Heart left ventricle (tissue), 16 donors: ENCODE measurements around the gene MMP21. TPM values are rescaled to one million over a fixed set of nuclear protein-coding genes. Genes with fewer than 3 reads are reported as not detected.

Source experiments
- ATAC-seq, 4 donors: fragments of 200-7000 bp; cut with Tn5 transposase; one replicate each; pipeline ENCODE4 v1.9.1; 2020 to 2022; ENCODE audit warnings: moderate library complexity in 4 of 4, mild to moderate bottlenecking in 3 of 4, moderate number of reproducible peaks in 1 of 4
- DNase-seq, 5 donors: peaks; one replicate each; pipeline ENCODE4 v3.0.0-alpha.2; 2020
- H3K27ac ChIP-seq, 12 donors: fragments of 200-600 bp; sonication (generic) in 4 of 12; one replicate each; pipeline versions ENCODE4 v1.5.0 to v1.8.0; 2016 to 2022; ENCODE audit warnings: mild to moderate bottlenecking in 2 of 12
- H3K27me3 ChIP-seq, 9 donors: fragments of 200-600 bp; sonication (generic) in 2 of 9; one replicate each; pipeline versions ENCODE4 v1.5.1 to v1.8.0; 2016 to 2022; ENCODE audit warnings: mild to moderate bottlenecking in 3 of 9
- H3K36me3 ChIP-seq, 9 donors: fragments of 200-600 bp; sonication (generic) in 2 of 9; one replicate each; pipeline versions ENCODE4 v1.5.0 to v1.8.0; 2018 to 2022; ENCODE audit warnings: mild to moderate bottlenecking in 2 of 9
- H3K4me1 ChIP-seq, 12 donors: fragments of 200-600 bp; sonication (generic) in 4 of 12; one replicate each; pipeline versions ENCODE4 v1.5.0 to v1.8.0; 2016 to 2022; ENCODE audit warnings: mild to moderate bottlenecking in 3 of 12
- H3K4me3 ChIP-seq, 12 donors: fragments of 200-600 bp; sonication (generic) in 4 of 12; one replicate each; pipeline versions ENCODE4 v1.5.0 to v1.8.0; 2017 to 2022; ENCODE audit warnings: mild to moderate bottlenecking in 9 of 12, moderate library complexity in 4 of 12
- H3K9me3 ChIP-seq, 12 donors: fragments of 200-600 bp; sonication (generic) in 4 of 12; one replicate each; pipeline versions ENCODE4 v1.5.0 to v1.8.0; 2016 to 2022; ENCODE audit warnings: mild to moderate bottlenecking in 1 of 12
- POLR2A ChIP-seq, 2 donors: fragments of 450-650 bp; IDR thresholded peaks; one replicate each; pipeline ENCODE4 v1.6.1; 2017; ENCODE audit warnings: antibody characterized with exemption in 2 of 2, mild to moderate bottlenecking in 2 of 2, moderate library complexity in 2 of 2
- WGBS, 4 donors: extraction: QIAGEN DNeasy Blood & Tissue Kit in 2 of 4; methylation state at CpG; one replicate each; pipeline versions ENCODE4 v1.1.5 to v1.1.7; 2013 to 2018; 5-methylcytosine and 5-hydroxymethylcytosine counted together
- intact Hi-C, 10 donors: fragments of 100-400 bp; cut with DNase I; formaldehyde crosslinking; loops; one replicate each; pipeline versions ENCODE4 v1.11.1 to v1.14.2; 2022
- polyA plus RNA-seq, 2 donors: library from polyadenylated mRNA; stranded (reverse); fragments of 200-250 nt; gene quantifications; one replicate each; pipeline ENCODE4 v1.2.3, GENCODE V29; 2013
- total RNA-seq, 9 donors: library from RNA; depleted of rRNA in 2 of 9; stranded (reverse); fragments of >200 nt in 2 of 9; fragmentation: NEBNext Ultra II Directional in 3 of 9; extraction: Animal tissue kit (Norgen Biotek cat#: 25700) in 3 of 9; gene quantifications; one replicate each; pipeline versions ENCODE4 v1.1.0 to v1.2.4, GENCODE V29; 2016 to 2023
- TF ChIP-seq, protein P1 (sequence below), 12 donors: fragments of 200-600 bp; sonication (generic) in 4 of 12; IDR thresholded peaks; one replicate each; pipeline versions ENCODE4 v1.5.0 to v1.8.0; 2018 to 2022; ENCODE audit warnings: antibody characterized with exemption in 12 of 12, mild to moderate bottlenecking in 5 of 12
- donor health status: ischemic (EF 13 %, LVEDD 7.1; RV severe dilation, severe dysfunction).
- donor health status: healthy with polysubstance abuse.
- donor health status: DM: no; HTN: yes; CAD: no.
- donor health status: DM: no; HTN: no; CAD: no.
- donor health status: ischemic (EF 25% LVEDD 6.9; RV normal size, moderate dysfunction).
- donor health status: ischemic (EF 25% LVEDD 5.7; RV mildly dilated, moderate dysfunction).
- donor health status: healthy.
- donor health status: DM: yes; HTN: yes; CAD: no.
- donor health status: ischemic (EF 35%, LVEDD 5.7; RV mildly dilated, moderate dysfunction).
- donor health status: nonischemic (EF 11% LVEDD 7.7; RV severe dilation, severe dysfunction).
- donor health status: DM: yes; HTN: yes; CAD: no.
- donor health status: PGD.
- donor health status: ischemic (EF 29% LVEDD 5.4; RV normal size, mild dysfunction).
- donor health status: nonischemic (EF 23%, LVEDD 6.1; RV moderate dilation, normal function).

Gene MMP21
- total and polyA plus RNA-seq, 11 donors, result 0.09 to 0.25 (median 0.11) TPM; not detected in 8

- TF ChIP-seq POLR2A (IDR thresholded peaks at IDR 0.05), result no peak
- TF ChIP-seq, protein P1, sequence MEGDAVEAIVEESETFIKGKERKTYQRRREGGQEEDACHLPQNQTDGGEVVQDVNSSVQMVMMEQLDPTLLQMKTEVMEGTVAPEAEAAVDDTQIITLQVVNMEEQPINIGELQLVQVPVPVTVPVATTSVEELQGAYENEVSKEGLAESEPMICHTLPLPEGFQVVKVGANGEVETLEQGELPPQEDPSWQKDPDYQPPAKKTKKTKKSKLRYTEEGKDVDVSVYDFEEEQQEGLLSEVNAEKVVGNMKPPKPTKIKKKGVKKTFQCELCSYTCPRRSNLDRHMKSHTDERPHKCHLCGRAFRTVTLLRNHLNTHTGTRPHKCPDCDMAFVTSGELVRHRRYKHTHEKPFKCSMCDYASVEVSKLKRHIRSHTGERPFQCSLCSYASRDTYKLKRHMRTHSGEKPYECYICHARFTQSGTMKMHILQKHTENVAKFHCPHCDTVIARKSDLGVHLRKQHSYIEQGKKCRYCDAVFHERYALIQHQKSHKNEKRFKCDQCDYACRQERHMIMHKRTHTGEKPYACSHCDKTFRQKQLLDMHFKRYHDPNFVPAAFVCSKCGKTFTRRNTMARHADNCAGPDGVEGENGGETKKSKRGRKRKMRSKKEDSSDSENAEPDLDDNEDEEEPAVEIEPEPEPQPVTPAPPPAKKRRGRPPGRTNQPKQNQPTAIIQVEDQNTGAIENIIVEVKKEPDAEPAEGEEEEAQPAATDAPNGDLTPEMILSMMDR (IDR thresholded peaks at IDR 0.05), result no peak
- ATAC-seq (no peak), DNase-seq (no peak)
- peaks cover 0 to 86% (median 78%) of the 10 kb centered on the region in 9 donors for H3K36me3 ChIP-seq
- H3K9me3 ChIP-seq, result no peaks in the 10 kb centered on the region
- intact Hi-C loops, result loop anchor here in 2 of 10 donors (1.0 to 10.0 kb wide), 2 partner anchors 27 to 828 kb away; partner anchors contain the start of gene MMP21 (in 1 of the 2)
- H3K27ac ChIP-seq, result no peak overlapping the region
- WGBS, 4 donors, result 93 to 99% (median 96%) methylated on average over 7 of the region's 7 CpGs
- no peaks in the 10 kb centered on the region for H3K27me3 ChIP-seq
- H3K4me3 ChIP-seq, result no peak overlapping the region
- no peaks in the 10 kb centered on the region for H3K4me1 ChIP-seq
These were observed 27.1 kb upstream of the MMP21 start for GRCh38 chr10:125802739-125803138.

DNA sequence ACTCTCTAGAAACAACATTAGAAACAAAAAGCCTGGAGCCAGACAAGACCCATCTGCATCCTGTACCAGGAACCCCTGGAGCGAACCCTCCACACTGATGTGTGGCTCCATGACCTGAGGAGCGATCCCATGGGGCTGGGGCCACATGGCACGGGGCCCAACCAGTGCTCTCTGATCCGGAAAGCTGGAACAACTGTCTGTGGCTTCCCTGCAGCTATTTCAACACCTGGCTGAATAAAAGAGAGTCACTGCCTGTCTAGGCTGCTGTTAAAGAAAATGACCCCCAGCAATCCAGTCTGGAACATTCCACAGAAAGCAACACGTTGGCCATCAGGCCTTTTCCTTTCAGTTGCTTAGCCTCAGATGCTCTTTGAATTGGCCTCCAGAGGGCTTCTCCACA, 26.5 kb upstream of the MMP21 start:
- no peak overlapping the region for H3K4me3 ChIP-seq
- H3K27ac ChIP-seq, result no peak overlapping the region
- TF ChIP-seq, protein P1 (IDR thresholded peaks at IDR 0.05), result no peak
- TF ChIP-seq POLR2A (IDR thresholded peaks at IDR 0.05), result no peak
- no peak for ATAC-seq
- peaks cover 0 to 86% (median 78%) of the 10 kb centered on the region in 9 donors for H3K36me3 ChIP-seq
- H3K9me3 ChIP-seq, result no peaks in the 10 kb centered on the region
- intact Hi-C loops, result loop anchor here in 1 of 10 donors (10.0 kb wide), 1 partner anchor 827 kb away; no protein-coding TSS in a partner anchor
- no peak for DNase-seq
- 77 to 88% (median 81%) methylated on average over 4 to 5 of the region's 5 CpGs for WGBS, 4 donors
- H3K27me3 ChIP-seq, result no peaks in the 10 kb centered on the region
- no peaks in the 10 kb centered on the region for H3K4me1 ChIP-seq

- no peak for TF ChIP-seq POLR2A (IDR thresholded peaks at IDR 0.05)
- TF ChIP-seq, protein P1 (IDR thresholded peaks at IDR 0.05), result no peak
- intact Hi-C loops, result loop anchor here in 1 of 10 donors (10.0 kb wide), 1 partner anchor 827 kb away; no protein-coding TSS in a partner anchor
These were observed 26.0 kb upstream of the MMP21 start for GRCh38 chr10:125801574-125801973.

DNA sequence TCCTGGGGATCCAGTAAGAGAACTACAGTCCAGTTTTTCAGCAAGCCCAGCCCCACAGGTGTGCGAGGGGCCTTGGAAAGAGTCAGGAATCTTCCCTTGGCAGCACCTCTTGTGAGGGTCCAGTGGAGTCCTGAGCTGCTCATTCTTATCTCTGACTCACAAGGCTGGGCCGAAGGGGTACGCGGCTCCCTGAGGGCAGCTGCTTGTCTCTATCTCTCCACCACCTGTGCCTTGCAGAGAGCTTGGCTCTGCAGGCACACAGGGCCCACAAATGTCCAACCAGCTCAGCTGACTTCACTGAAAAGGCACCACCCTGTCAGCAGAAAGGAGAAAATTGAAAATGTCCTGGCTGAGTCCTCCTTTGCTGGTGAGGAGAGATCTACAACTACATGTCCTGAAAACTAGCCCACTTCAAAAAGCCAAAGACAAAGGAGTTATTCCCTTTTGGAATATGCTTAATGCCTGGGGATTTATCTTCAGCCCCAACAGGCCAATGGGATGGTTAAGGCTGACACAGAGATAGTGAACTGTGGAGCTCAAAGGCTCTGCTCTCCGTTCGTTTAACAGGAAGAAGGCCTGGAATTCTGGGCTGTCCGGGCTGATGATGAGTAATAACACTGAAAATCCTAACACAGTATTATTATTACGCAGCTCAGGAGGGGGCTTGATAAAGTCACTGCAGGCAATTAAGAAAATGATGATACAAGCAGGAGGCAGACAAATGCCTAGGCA, 24.0 kb upstream of the MMP21 start:
- Histone ChIP-seq H3K4me3 (no peak overlapping the region), H3K4me1 (peaks cover 0 to 10% (median 1%) of the 10 kb centered on the region in 12 donors), H3K27me3 (no peaks in the 10 kb centered on the region), H3K9me3 (no peaks in the 10 kb centered on the region), H3K27ac (no peak overlapping the region), H3K36me3 (peaks cover 0 to 86% (median 66%) of the 10 kb centered on the region in 9 donors)
- intact Hi-C loops, result loop anchor here in 1 of 10 donors (10.0 kb wide), 1 partner anchor 825 kb away; no protein-coding TSS in a partner anchor
- TF ChIP-seq POLR2A (IDR thresholded peaks at IDR 0.05), result no peak
- TF ChIP-seq, protein P1 (IDR thresholded peaks at IDR 0.05), result no peak
- ATAC-seq (no peak), DNase-seq (no peak)
- WGBS, 4 donors, result 78 to 83% (median 82%) methylated on average over 8 of the region's 8 CpGs

More at GRCh38 chr10:125801574-125801973, 26.0 kb upstream of the MMP21 start:
- 90 to 100% (median 96%) methylated on average over 1 of the region's 1 CpG for WGBS, 4 donors
- Histone ChIP-seq H3K4me1 (no peaks in the 10 kb centered on the region), H3K4me3 (no peak overlapping the region), H3K36me3 (peaks cover 0 to 86% (median 77%) of the 10 kb centered on the region in 9 donors), H3K27ac (no peak overlapping the region), H3K9me3 (no peaks in the 10 kb centered on the region), H3K27me3 (no peaks in the 10 kb centered on the region)
- DNase-seq (no peak), ATAC-seq (no peak)
